HepG2 (cell line): Measurements from ENCODE around the gene PSMA3. TPM values are rescaled to one million over a fixed set of nuclear protein-coding genes. Genes with fewer than 3 reads are reported as not detected.

Source experiments
- ATF7-NPFF ChIP-seq: sonication (generic); formaldehyde crosslinking; IDR thresholded peaks from 2 replicates; pipeline ENCODE4 v1.8.1; 2023; ENCODE audit warnings: mild to moderate bottlenecking, low read depth, missing genetic modification reagents, moderate library complexity
- DRAP1 ChIP-seq: IDR thresholded peaks from 2 replicates; pipeline ENCODE4 v1.6.1; 2016; ENCODE audit warnings: missing genetic modification reagents, missing compliant biosample characterization
- EHMT2 ChIP-seq: fragments of 200-600 bp; sonication (generic); IDR thresholded peaks from 2 replicates; pipeline ENCODE4 v1.7.0; 2017; ENCODE audit warnings: antibody characterized with exemption, low read depth, low read length, borderline replicate concordance
- IRX3 ChIP-seq: sonication (generic); formaldehyde crosslinking; IDR thresholded peaks from 2 replicates; pipeline ENCODE4 v1.8.1; 2023; ENCODE audit warnings: mild to moderate bottlenecking, low read depth, missing genetic modification reagents, borderline replicate concordance
- KAT7 ChIP-seq: IDR thresholded peaks from 2 replicates; pipeline ENCODE4 v1.6.1; 2018; ENCODE audit warnings: borderline replicate concordance, missing compliant biosample characterization
- KIAA2018 ChIP-seq: sonication (generic); formaldehyde crosslinking; IDR thresholded peaks from 2 replicates; pipeline ENCODE4 v1.5.0; 2020; ENCODE audit warnings: mild to moderate bottlenecking, missing genetic modification reagents, borderline replicate concordance
- UBTF ChIP-seq: sonication (generic); formaldehyde crosslinking; IDR thresholded peaks from 2 replicates; pipeline ENCODE4 v1.4.0; 2020; ENCODE audit warnings: mild to moderate bottlenecking, missing genetic modification reagents
- ZHX1 ChIP-seq: sonication (generic); formaldehyde crosslinking; IDR thresholded peaks from 2 replicates; pipeline ENCODE4 v1.8.1; 2022; ENCODE audit warnings: low read depth, mild to moderate bottlenecking, missing genetic modification reagents
- ZNF274 ChIP-seq: sonication (generic); formaldehyde crosslinking; IDR thresholded peaks from 2 replicates; pipeline ENCODE4 v1.5.1; 2020; ENCODE audit warnings: mild to moderate bottlenecking, missing genetic modification reagents
- ZNF30 ChIP-seq: sonication (generic); formaldehyde crosslinking; IDR thresholded peaks from 2 replicates; pipeline ENCODE4 v1.5.0; 2020; ENCODE audit warnings: mild to moderate bottlenecking, missing genetic modification reagents
- ZNF552 ChIP-seq: sonication (generic); formaldehyde crosslinking; IDR thresholded peaks from 2 replicates; pipeline ENCODE4 v1.9.0; 2022; ENCODE audit warnings: missing genetic modification reagents, mild to moderate bottlenecking, borderline replicate concordance
- ZNF710 ChIP-seq: sonication (generic); formaldehyde crosslinking; IDR thresholded peaks from 2 replicates; pipeline ENCODE4 v1.5.0; 2020; ENCODE audit warnings: mild to moderate bottlenecking, missing genetic modification reagents, borderline replicate concordance
- ZNF878 ChIP-seq: sonication (generic); formaldehyde crosslinking; IDR thresholded peaks from 2 replicates; pipeline ENCODE4 v1.8.1; 2023; ENCODE audit warnings: mild to moderate bottlenecking, missing genetic modification reagents, moderate library complexity
- polyA plus RNA-seq, 8 experiments: library from polyadenylated mRNA; depleted of rRNA in 3 of 8; stranded (reverse) in 7 of 8; unstranded in 1 of 8; fragments of >200 nt; fragmentation: Illumina TruSeq in 4 of 8; extraction: Trizol in 4 of 8; gene quantifications; 2 replicates each; pipeline versions ENCODE4 v1.2.1 to v1.2.3, GENCODE V29; 2011 to 2016; ENCODE audit warnings: low read depth in 4 of 8, missing spikeins in 1 of 8, mixed read lengths in 1 of 8; ENCODE audit not compliant: insufficient read depth in 1 of 8
- total RNA-seq, 5 experiments: library from RNA; depleted of rRNA; stranded (reverse); fragments of >200 nt; fragmentation: Illumina TruSeq; extraction: Trizol; gene quantifications; 2 replicates each; pipeline ENCODE4 v1.2.3, GENCODE V29; 2016; ENCODE audit warnings: low read depth in 1 of 5

The PSMA3 gene
- total and polyA plus RNA-seq, 2 of the 13 experiments (the other 11 are each of a cell fraction or from before 2014, with no cell fraction given), result 232 to 275 TPM

- 0 out of 2 replicates have a peak, but pooled peaks have one; percentile 27 for TF ChIP-seq ZHX1 (CRISPR knock-in tag)
- TF ChIP-seq KAT7, result 0 out of 2 replicates have a peak, but pooled peaks have one; percentile 45
- TF ChIP-seq ZNF878 (CRISPR knock-in tag), result 0 out of 2 replicates have a peak, but pooled peaks have one; percentile 56
- TF ChIP-seq ZNF30 (CRISPR knock-in tag), result no peak
- TF ChIP-seq ATF7-NPFF (CRISPR knock-in tag), result no peak
- TF ChIP-seq UBTF, result no peak
- TF ChIP-seq IRX3 (CRISPR knock-in tag), result no peak
- no peak for TF ChIP-seq ZNF274 (CRISPR knock-in tag)
- TF ChIP-seq KIAA2018 (CRISPR knock-in tag), result no peak
- TF ChIP-seq ZNF710, result peak; percentile 77; the same call in 1 of the 2 replicates
- TF ChIP-seq ZNF552, result no peak
- TF ChIP-seq DRAP1 (CRISPR knock-in tag), result no peak
- TF ChIP-seq EHMT2, result peak; percentile 85
Measured at GRCh38 chr14:58287607-58288042, 43.0 kb downstream of the PSMA3 start (continued).
